Lung (tissue), 12 donors: Measurements from ENCODE around the gene ARPC1A. TPM values are rescaled to one million over a fixed set of nuclear protein-coding genes. Genes with fewer than 3 reads are reported as not detected.

Source experiments
- ATAC-seq: fragments of 200-7000 bp; cut with Tn5 transposase; one replicate; pipeline ENCODE4 v1.9.1; 2020; ENCODE audit warnings: moderate number of reproducible peaks; ENCODE audit not compliant: insufficient read depth, low FRiP score
- DNase-seq, 3 donors: peaks; one replicate each; pipeline ENCODE4 v3.0.0-alpha.2; 2013 to 2017
- H3K27ac ChIP-seq, 2 donors: one replicate each; pipeline ENCODE4 v1.5.1; 2013; ENCODE audit warnings: mild to moderate bottlenecking in 2 of 2, moderate library complexity in 2 of 2, control low read depth in 1 of 2, inconsistent platforms in 1 of 2, low read depth in 1 of 2, low read length in 1 of 2
- H3K27me3 ChIP-seq, 3 donors: one replicate each; pipeline ENCODE4 v1.5.1; 2013; ENCODE audit warnings: low read length in 2 of 3; ENCODE audit not compliant: control insufficient read depth in 3 of 3, insufficient read depth in 3 of 3
- H3K36me3 ChIP-seq, 4 donors: one replicate each; pipeline ENCODE4 v1.5.1; 2013; ENCODE audit warnings: low read length in 4 of 4, mild to moderate bottlenecking in 1 of 4, moderate library complexity in 1 of 4; ENCODE audit not compliant: control insufficient read depth in 4 of 4, insufficient read depth in 4 of 4
- H3K4me1 ChIP-seq, 5 donors: one replicate each; pipeline ENCODE4 v1.5.1; 2013; ENCODE audit warnings: low read length in 5 of 5, mild to moderate bottlenecking in 2 of 5, moderate library complexity in 1 of 5; ENCODE audit not compliant: control insufficient read depth in 5 of 5, insufficient read depth in 5 of 5
- H3K4me3 ChIP-seq: one replicate; pipeline ENCODE4 v1.5.1; 2013; ENCODE audit warnings: mild to moderate bottlenecking, control low read depth, moderate library complexity
- H3K9ac ChIP-seq, 2 donors: one replicate each; pipeline ENCODE4 v1.5.1; 2013; ENCODE audit warnings: low read length in 2 of 2, control low read depth in 1 of 2; ENCODE audit not compliant: insufficient read depth in 1 of 2
- H3K9me3 ChIP-seq, 4 donors: one replicate each; pipeline ENCODE4 v1.5.1; 2013; ENCODE audit warnings: low read length in 3 of 4, mild to moderate bottlenecking in 1 of 4, moderate library complexity in 1 of 4; ENCODE audit not compliant: control insufficient read depth in 4 of 4, insufficient read depth in 3 of 4
- CTCF ChIP-seq: IDR thresholded peaks from 2 replicates; pipeline ENCODE4 v1.5.1; 2012; ENCODE audit warnings: mild to moderate bottlenecking; ENCODE audit errors: control extremely low read depth, extremely low read depth
- WGBS, 2 donors: extraction: QIAGEN DNeasy Blood & Tissue Kit; methylation state at CpG; one replicate each; pipeline ENCODE4 v1.1.7; 2013; 5-methylcytosine and 5-hydroxymethylcytosine counted together
- polyA plus RNA-seq, 2 donors: library from polyadenylated mRNA; stranded (reverse); fragments of 200-250 nt; gene quantifications; one replicate each; pipeline ENCODE4 v1.2.1, GENCODE V29; 2013
- total RNA-seq, 2 donors: library from RNA; depleted of rRNA in 1 of 2; stranded (reverse); fragments of >200 nt in 1 of 2; gene quantifications; one replicate each; pipeline ENCODE4 v1.2.1, GENCODE V29; 2014 to 2021
- donor health status: control.
- donor health status: control.
- donor health status: Bipolar disorder and iron deficiency.
- donor health status: healthy.
- donor health status: DM: yes; HTN: yes; CAD: no.

The ARPC1A gene
- total and polyA plus RNA-seq, 4 donors = 71.3 to 212 (median 120) TPM

DNA sequence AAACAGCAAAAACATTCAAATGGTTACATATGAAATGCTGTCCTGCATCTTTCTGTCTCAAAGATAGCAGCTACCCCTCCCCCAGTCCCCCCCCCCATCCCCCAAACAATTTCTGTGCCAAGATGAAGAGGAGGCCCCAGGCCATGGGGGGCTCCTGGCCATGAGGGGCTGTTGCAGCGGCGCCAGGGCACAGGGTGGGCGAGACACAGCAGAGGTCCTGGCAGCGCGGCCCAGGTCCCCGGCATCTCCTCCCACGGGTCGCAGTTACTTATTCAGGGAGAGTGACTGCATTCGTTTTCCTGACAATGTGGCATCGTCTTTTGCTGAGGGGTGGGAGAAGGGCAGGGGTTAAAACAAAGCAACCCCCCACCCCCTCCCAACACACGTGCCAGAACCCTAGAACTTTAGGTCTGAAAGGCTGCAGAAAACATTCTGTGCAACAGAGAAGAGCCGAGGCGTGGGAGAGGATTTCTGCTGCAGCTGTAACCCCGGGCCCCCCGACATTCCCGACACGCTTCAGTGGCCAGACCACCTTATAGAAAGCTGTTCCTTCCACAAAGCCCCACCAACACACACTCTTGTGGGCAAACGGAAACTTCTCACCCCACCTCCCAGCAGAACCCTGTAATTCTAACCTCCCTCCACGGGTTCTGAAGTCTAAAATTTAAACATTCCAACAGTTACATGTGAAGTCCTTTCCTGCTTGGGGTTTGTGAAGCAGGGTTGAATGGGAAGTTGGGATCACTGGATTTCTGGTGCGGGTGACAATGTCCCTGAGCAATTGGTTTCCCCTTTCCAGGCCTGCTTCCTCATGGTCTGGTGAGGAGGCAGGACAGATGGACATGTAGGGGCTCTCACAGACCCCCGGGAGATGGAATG is 71.0 kb downstream of the ARPC1A start:
- H3K36me3 ChIP-seq = peaks cover 21 to 64% (median 29%) of the 10 kb centered on the region in 4 donors
- no peak overlapping the region for H3K27ac ChIP-seq
- H3K9me3 ChIP-seq = no peaks in the 10 kb centered on the region
- H3K4me3 ChIP-seq = no peak overlapping the region
- WGBS, 2 donors = 84 to 85% methylated on average over 21 of the region's 21 CpGs
- DNase-seq = no peak
- H3K4me1 ChIP-seq = peaks cover 2 to 15% (median 10%) of the 10 kb centered on the region in 5 donors
- no peak overlapping the region for H3K9ac ChIP-seq
- H3K27me3 ChIP-seq = no peaks in the 10 kb centered on the region
- ATAC-seq = no peak
- no peak for TF ChIP-seq CTCF

DNA sequence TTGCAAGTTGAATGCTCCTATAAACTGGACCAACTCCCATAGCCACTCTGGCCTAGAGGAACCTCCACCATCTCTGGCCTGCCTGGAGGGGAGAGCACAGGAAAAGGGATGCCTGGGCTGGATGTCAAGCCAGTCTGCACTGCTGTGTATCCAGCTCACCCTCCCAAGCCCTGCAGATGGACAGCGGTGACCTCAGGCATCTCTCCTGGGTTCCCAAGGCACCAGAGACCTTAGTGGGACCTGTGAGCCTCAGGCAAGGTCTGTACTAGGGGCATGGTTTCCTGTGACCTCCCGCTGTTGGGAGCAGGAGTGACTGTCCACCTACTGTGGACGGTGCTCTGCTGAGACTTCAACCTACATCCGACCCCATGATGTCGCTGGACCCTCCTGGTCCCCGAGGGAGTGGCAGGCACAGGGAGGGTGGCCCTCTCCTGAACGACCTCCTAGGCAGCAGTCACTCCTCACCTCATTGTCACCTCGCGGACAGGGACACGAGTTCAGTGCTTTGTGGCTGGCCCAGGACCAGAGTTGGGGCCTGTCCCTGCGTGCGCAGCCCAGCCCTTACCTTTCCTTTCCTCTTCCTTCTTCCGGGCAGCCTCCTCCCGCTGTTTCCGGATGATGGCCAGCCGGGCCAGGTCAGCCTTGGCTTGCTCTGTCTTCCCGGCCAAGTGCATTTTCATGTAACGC is 71.7 kb downstream of the ARPC1A start:
- no peak overlapping the region for H3K27ac ChIP-seq
- 88% methylated on average over 18 of the region's 18 CpGs for WGBS, 2 donors

DNA sequence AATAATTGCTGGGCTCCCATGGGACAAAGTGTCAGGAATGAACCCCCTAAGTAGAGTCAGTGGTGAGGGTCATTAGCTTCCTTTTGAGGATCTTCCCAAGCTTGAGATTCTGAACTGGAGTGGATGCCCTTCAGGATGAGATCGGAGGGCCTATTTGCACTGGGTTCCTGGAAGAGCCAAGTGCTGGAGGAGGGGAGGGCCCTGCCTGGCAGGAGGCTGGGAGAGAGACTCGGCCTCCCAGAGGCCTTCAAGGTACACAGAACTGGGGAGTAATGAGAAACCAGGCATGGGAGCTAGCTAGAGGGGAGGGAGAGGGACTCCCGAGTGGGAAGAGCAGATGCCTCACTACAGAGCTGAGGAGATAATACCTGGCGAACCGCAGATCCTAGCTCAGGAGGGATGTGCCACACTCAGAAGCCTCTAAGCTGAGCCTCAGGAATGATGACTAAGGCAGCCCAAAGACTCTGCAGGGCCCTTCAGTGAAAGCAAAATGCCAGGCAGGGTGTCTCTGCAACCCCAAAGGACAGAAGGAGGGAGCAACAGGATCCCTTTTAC is 73.3 kb downstream of the ARPC1A start:
- TF ChIP-seq CTCF = no peak
- Histone ChIP-seq H3K27me3 (no peaks in the 10 kb centered on the region), H3K9me3 (no peaks in the 10 kb centered on the region), H3K36me3 (peaks cover 30 to 68% (median 40%) of the 10 kb centered on the region in 4 donors), H3K27ac (peak overlapping the region in 1 of 2 donors; percentile 44), H3K9ac (no peak overlapping the region), H3K4me1 (peaks cover 0 to under 1% (median 0%) of the 10 kb centered on the region in 5 donors), H3K4me3 (no peak overlapping the region)
- no peak for DNase-seq
- no peak for ATAC-seq
- WGBS, 2 donors = 78 to 88% methylated on average over 5 of the region's 5 CpGs

More for the DNA sequence above, 71.7 kb downstream of the ARPC1A start:
- Histone ChIP-seq H3K36me3 (peaks cover 23 to 65% (median 30%) of the 10 kb centered on the region in 4 donors), H3K9ac (no peak overlapping the region), H3K4me1 (peaks cover under 1 to 13% (median 10%) of the 10 kb centered on the region in 5 donors), H3K9me3 (no peaks in the 10 kb centered on the region), H3K4me3 (no peak overlapping the region), H3K27me3 (no peaks in the 10 kb centered on the region)
- no peak for TF ChIP-seq CTCF
- ATAC-seq = no peak
- DNase-seq = no peak
